GM12892 (cell line): Measurements from ENCODE around the gene FAM210B.

ENCODE experiments used
- POLR2A ChIP-seq: IDR thresholded peaks from 2 replicates; pipeline ENCODE4 v1.6.1; 2011; ENCODE audit warnings: low read depth, low read length, control low read depth
- POLR2AphosphoS5 ChIP-seq: IDR thresholded peaks from 2 replicates; pipeline ENCODE4 v1.6.1; 2011; ENCODE audit warnings: low read depth, low read length, control low read depth

GRCh38 chr20:56409521-56409920 lies 50.7 kb downstream of the FAM210B start:
- TF ChIP-seq POLR2AphosphoS5 (no peak), POLR2A (no peak)
